ENCODE results near the gene CTNNA1. TPM values are rescaled to one million over a fixed set of nuclear protein-coding genes. Genes with fewer than 3 reads are reported as not detected.

CTNNA1 gene
- total RNA-seq, 4 donors from 2014 or later, result 239 to 305 (median 277) TPM

GRCh38 chr5:138755084-138755748, 2.0 kb downstream of the CTNNA1 start:
- no peak for TF ChIP-seq CTCF (IDR thresholded peaks at IDR 0.05; ENCODE audit: low read depth)

DNA sequence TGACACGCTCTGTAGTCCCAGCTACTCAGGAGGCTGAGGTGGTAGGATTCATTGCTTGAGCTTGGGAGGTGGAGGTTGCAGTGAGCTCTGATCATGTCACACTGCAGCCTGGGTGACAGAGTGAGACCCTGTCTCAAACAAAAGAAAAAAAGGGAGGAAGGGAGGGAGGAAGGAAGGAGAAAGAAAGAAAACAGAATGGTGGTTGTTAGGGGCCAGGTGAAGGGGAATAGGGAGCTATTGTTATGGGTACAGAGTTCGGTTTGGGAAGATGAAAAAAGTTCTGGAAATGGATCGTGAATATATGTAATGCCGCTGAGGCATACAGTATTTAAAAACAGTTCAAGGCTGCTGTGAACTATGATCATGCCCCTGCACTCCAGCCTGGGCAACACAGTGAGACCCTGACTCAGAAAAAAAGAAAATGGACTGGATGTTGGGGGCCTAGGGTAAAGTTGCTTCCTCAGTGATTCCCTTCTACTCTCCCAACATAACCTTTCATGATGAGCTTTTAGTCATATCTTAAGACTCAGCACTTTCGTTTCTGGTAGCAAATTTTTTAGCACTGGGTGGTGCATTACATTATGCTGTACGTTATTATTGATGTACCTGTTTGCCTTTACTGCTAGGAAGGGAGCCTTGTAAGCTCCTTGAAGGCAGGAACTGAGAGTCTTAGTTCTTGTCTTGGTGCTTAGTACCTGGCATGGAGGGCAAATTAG, 4.0 kb downstream of the CTNNA1 start:
- TF ChIP-seq CTCF (IDR thresholded peaks at IDR 0.05; ENCODE audit: low read depth), result no peak

DNA sequence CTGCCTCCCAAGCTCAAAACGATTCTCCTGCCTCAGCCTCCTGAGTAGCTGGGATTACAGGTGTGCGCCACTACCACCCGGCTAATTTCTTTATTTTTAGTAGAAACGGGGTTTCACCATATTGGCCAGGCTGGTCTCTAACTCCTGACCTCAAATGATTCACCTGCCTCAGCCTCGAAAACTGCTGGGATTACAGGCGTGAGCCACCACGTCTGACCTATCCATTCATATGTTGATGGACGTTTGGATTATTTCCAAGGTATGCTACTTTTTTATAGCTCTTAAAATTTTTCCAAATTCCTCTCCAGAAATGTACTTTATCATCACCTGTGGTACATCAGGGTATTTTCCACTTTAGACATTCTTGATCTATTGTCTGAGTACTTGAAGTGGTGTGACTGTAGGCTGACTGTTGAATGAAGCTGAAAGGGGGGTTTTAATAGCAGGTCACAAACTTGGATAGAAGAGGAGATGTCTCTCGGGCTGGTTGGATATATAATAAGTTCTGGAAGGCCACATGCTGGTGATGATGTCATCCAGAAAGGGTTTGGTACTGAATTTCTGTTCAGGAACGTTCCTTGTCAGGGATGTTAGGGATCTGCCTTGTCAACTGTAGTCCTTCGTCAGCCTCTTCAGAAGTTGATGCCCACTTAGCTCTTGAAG, 7.4 kb downstream of the CTNNA1 start:
- no peak for TF ChIP-seq CTCF (IDR thresholded peaks at IDR 0.05; ENCODE audit: low read depth)

DNA sequence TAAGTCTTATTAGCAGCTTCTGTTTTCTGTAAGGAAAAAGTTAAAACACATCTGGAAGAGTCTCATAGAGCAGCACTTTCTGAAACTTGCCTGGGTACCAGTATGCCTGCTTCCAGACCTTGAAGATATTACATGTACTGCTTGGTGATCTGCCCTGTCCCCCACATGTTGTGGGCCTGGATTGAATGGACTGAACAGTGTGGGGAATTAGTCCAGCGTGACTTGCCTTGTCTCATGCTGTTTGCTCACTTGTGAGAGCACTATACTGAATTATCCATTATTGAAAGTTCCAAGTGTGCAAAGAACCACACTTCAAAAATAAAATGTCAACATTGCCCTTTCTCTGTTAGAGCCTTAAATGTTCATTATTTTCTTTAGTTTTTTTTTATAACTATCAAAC, 8.9 kb downstream of the CTNNA1 start:
- no peak for TF ChIP-seq CTCF (IDR thresholded peaks at IDR 0.05; ENCODE audit: low read depth)

DNA sequence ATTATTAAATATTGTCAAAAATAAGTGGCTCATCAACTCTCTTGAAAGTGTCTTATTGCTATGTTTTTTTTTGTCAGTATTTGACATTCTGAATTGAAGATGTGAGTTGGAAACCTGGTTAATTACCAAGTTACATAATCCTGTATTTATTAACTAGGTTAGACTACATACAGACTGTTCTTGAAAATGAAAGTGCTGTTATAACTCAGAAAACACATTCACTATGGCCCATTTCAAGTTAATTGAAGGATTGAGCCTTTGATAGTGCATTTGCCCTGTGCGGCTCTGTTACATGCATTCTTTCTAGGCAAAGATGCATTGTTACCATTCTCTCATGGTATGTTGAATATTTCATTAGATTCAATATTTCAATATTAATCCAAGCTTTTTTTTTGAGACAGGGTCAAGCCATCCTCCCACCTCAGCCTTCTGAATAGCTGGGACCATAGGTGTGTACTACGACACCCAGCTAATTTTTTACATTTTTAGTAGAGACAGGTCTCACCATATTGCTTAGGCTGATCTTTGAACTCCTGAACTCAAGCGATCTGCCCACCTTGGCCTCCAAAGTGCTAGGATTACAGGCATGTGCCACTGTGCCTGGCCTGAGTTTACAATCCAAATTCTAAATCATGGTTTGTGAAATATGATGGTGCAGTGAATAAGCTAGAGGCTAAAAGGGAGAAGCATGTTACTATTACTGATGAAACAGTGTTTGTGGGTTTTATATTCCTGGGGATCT, 10.0 kb downstream of the CTNNA1 start:
- no peak for TF ChIP-seq CTCF (IDR thresholded peaks at IDR 0.05; ENCODE audit: low read depth)

DNA sequence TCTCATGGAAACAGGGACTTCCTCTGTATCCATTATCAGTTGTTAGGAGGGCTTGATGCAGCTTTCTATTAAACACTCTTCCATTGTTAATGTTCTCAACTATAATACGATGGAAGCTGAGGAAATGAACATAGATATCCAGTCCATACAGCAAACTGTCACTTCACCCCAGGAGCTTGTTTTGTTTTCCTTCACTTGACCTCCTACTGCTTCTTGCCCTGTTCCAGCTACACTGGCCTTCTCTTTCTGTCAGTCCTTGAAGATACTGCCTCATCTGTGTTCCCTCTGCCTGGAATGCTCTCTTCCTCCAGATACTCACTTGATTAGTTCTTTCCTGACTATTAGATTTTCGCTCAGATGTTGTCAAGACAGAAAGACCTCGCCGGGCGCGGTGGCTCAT, 17.1 kb downstream of the CTNNA1 start:
- no peak for TF ChIP-seq CTCF (IDR thresholded peaks at IDR 0.05; ENCODE audit: low read depth)

DNA sequence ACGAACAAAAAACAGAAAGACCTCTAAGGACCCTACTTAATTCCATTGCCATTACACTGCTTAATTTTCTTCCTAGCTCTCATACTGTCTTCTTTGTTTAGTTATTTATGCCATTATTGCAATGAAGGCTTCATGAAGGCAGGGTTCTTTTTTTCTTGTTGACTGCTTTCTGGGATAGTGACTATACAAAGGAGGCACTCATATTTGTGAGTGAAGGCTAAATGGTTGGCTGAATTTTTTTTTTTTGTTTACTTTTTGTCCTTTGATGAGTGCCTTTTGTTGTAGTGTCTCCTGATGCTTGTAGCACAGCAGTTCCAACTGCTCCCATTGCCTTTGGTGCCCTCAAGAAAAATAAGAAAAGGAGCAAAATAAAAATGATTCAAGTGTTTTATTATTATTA, 17.8 kb downstream of the CTNNA1 start:
- TF ChIP-seq CTCF (IDR thresholded peaks at IDR 0.05; ENCODE audit: low read depth), result no peak
